ENCODE measurements around the gene LYZL4. TPM values are rescaled to one million over a fixed set of nuclear protein-coding genes. Genes with fewer than 3 reads are reported as not detected.

The LYZL4 gene
- total RNA-seq, 1 donor from 2014 or later = not detected

- no peaks in the 10 kb centered on the region for H3K36me3 Mint-ChIP-seq
- no peak for TF ChIP-seq CTCF (IDR thresholded peaks at IDR 0.05; ENCODE audit: unreplicated experiment)
- DNase-seq (ENCODE audit: low spot score in 2 of 2, unreplicated experiment in 2 of 2) = no peak
- no peaks in the 10 kb centered on the region for H3K4me1 Mint-ChIP-seq
- H3K4me3 Mint-ChIP-seq = no peak overlapping the region
- H3K27me3 Mint-ChIP-seq (ENCODE audit: low read depth) = peaks cover 40% of the 10 kb centered on the region
- peaks cover 7% of the 10 kb centered on the region for H3K9me3 Mint-ChIP-seq
- H3K27ac Mint-ChIP-seq = no peak overlapping the region
Measured at GRCh38 chr3:42371776-42372175, 38.6 kb downstream of the LYZL4 start.

- no peak for TF ChIP-seq CTCF (IDR thresholded peaks at IDR 0.05; ENCODE audit: unreplicated experiment)
- no peak overlapping the region for H3K27ac Mint-ChIP-seq
- H3K9me3 Mint-ChIP-seq = peaks cover 12% of the 10 kb centered on the region
- no peaks in the 10 kb centered on the region for H3K36me3 Mint-ChIP-seq
- peaks cover 38% of the 10 kb centered on the region for H3K27me3 Mint-ChIP-seq (ENCODE audit: low read depth)
- H3K4me1 Mint-ChIP-seq = no peaks in the 10 kb centered on the region
- no peak for DNase-seq (ENCODE audit: low spot score in 2 of 2, unreplicated experiment in 2 of 2)
- H3K4me3 Mint-ChIP-seq = no peak overlapping the region
Measured at GRCh38 chr3:42369832-42370231, 40.6 kb downstream of the LYZL4 start.

DNA sequence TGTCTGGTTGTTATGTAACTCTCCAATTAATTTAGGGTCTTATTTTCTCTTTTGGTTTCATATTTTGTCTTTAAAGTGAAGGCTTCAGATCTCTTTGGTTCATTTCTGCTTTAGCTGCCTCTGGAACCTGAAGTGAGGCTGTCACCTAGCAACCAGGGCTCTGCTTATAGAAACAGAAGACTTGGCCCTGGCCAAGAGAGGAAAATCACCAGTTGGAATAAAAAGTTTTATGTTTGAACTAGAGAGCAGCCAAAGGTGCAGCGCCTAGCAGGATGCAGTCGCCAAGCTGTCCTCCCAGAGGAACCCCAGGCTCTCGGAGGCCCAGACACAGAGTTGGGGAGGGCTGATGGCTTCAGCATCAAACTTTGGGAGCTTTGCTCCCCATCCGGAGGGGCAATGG, 41.1 kb downstream of the LYZL4 start:
- DNase-seq (ENCODE audit: low spot score in 2 of 2, unreplicated experiment in 2 of 2) = no peak
- no peak overlapping the region for H3K27ac Mint-ChIP-seq
- H3K27me3 Mint-ChIP-seq (ENCODE audit: low read depth) = peaks cover 38% of the 10 kb centered on the region
- TF ChIP-seq CTCF (IDR thresholded peaks at IDR 0.05; ENCODE audit: unreplicated experiment) = no peak
- no peak overlapping the region for H3K4me3 Mint-ChIP-seq
- H3K36me3 Mint-ChIP-seq = no peaks in the 10 kb centered on the region
- no peaks in the 10 kb centered on the region for H3K4me1 Mint-ChIP-seq
- H3K9me3 Mint-ChIP-seq = peaks cover 14% of the 10 kb centered on the region

DNA sequence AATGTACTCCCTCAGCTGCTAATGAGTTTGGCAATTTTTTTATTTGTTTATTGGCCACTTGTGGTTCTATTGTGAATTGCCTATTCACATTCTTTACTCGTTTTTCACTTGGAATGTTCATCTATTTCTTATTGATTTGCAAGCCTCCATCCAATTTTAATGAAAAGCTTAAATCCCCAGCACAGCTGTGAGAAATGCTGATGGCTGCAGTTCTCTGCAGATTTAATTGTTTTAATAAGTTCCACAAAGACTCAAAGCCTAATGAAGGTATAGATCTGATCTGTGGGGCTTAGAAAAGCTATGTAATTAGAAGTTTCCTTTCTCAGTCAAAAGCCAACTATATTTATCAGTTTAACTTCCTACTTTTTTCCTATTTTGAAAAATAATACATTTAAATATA, 41.5 kb downstream of the LYZL4 start:
- H3K4me1 Mint-ChIP-seq = no peaks in the 10 kb centered on the region
- no peak for TF ChIP-seq CTCF (IDR thresholded peaks at IDR 0.05; ENCODE audit: unreplicated experiment)
- no peaks in the 10 kb centered on the region for H3K36me3 Mint-ChIP-seq
- H3K27me3 Mint-ChIP-seq (ENCODE audit: low read depth) = peaks cover 38% of the 10 kb centered on the region
- no peak overlapping the region for H3K27ac Mint-ChIP-seq
- DNase-seq (ENCODE audit: low spot score in 2 of 2, unreplicated experiment in 2 of 2) = no peak
- peaks cover 14% of the 10 kb centered on the region for H3K9me3 Mint-ChIP-seq
- no peak overlapping the region for H3K4me3 Mint-ChIP-seq

DNA sequence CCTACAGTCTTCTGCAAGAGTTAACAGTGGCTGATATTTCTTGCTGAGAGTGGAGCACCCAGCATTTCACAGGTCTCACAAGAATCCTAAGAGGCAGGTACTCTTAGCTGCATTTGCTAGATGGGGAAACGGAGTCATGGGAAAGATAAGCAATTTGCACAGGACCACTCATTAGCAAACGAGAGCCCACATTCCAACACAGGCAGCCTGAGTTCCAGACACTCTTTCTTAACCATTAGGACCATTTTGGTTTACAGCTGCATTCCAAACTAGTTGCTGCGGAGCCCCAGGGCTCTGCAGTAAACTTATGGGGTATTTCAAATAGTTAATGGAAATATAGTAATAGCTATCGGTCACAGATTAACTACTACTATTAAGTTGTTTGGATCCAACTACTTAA, 42.5 kb downstream of the LYZL4 start:
- Mint-ChIP-seq H3K4me1 (no peaks in the 10 kb centered on the region), H3K4me3 (no peak overlapping the region), H3K27ac (no peak overlapping the region), H3K36me3 (no peaks in the 10 kb centered on the region), H3K27me3 (ENCODE audit: low read depth) (peaks cover 32% of the 10 kb centered on the region), H3K9me3 (peaks cover 21% of the 10 kb centered on the region)
- no peak for TF ChIP-seq CTCF (IDR thresholded peaks at IDR 0.05; ENCODE audit: unreplicated experiment)
- DNase-seq (ENCODE audit: low spot score in 2 of 2, unreplicated experiment in 2 of 2) = no peak

GRCh38 chr3:42366550-42366949, 43.9 kb downstream of the LYZL4 start:
- Mint-ChIP-seq H3K27ac (no peak overlapping the region), H3K9me3 (peaks cover 21% of the 10 kb centered on the region), H3K4me3 (no peak overlapping the region), H3K36me3 (no peaks in the 10 kb centered on the region), H3K27me3 (ENCODE audit: low read depth) (peaks cover 22% of the 10 kb centered on the region), H3K4me1 (no peaks in the 10 kb centered on the region)
- DNase-seq (ENCODE audit: low spot score in 2 of 2, unreplicated experiment in 2 of 2) = no peak
- TF ChIP-seq CTCF (IDR thresholded peaks at IDR 0.05; ENCODE audit: unreplicated experiment) = no peak
